PC-9 (cell line): Measurements from ENCODE around the gene MMAB.

Source experiments
- EZH2 ChIP-seq: fragments of 200-600 bp; sonication (generic); IDR thresholded peaks from 2 replicates; pipeline ENCODE4 v1.8.0; 2017; ENCODE audit warnings: antibody characterized with exemption, low read depth
- TF ChIP-seq, protein P1 (sequence below): fragments of 200-600 bp; sonication (generic); conservative IDR thresholded peaks from 2 replicates; pipeline ENCODE4 v1.6.1; 2017; ENCODE audit warnings: mixed run types, antibody characterized with exemption, mild to moderate bottlenecking, moderate library complexity

DNA sequence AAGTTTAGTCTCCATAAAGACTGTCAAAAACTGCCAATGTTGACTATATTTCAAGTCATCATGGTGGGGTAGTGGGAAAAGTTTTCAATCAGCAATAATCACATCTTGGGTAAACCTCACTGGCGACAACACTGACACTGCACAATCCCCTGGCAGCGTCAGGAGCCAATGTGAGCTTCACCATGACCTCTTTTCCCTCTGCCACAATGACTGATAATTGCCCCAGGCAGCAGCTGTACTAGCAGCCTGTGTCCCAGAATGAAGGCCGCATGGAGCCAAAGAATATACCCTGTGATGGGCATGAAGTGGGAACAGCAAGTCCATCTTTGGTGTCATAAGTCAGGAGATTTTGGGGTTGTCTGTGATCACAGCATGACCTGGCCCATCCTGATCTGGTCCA lies 5.3 kb downstream of the MMAB start:
- TF ChIP-seq, protein P1, sequence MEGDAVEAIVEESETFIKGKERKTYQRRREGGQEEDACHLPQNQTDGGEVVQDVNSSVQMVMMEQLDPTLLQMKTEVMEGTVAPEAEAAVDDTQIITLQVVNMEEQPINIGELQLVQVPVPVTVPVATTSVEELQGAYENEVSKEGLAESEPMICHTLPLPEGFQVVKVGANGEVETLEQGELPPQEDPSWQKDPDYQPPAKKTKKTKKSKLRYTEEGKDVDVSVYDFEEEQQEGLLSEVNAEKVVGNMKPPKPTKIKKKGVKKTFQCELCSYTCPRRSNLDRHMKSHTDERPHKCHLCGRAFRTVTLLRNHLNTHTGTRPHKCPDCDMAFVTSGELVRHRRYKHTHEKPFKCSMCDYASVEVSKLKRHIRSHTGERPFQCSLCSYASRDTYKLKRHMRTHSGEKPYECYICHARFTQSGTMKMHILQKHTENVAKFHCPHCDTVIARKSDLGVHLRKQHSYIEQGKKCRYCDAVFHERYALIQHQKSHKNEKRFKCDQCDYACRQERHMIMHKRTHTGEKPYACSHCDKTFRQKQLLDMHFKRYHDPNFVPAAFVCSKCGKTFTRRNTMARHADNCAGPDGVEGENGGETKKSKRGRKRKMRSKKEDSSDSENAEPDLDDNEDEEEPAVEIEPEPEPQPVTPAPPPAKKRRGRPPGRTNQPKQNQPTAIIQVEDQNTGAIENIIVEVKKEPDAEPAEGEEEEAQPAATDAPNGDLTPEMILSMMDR: no peak
- no peak for TF ChIP-seq EZH2
